Measurements from ENCODE around the gene EFHC1.

Gene EFHC1

GRCh38 chr6:52530351-52530750, 110.2 kb downstream of the EFHC1 start:
- H3K27ac ChIP-seq (ENCODE audit: low read depth, low read length), result no peak overlapping the region
- H3K4me1 ChIP-seq (ENCODE audit: control insufficient read depth, low read length), result no peaks in the 10 kb centered on the region
- H3K9me2 ChIP-seq (replicated peaks; ENCODE audit: control insufficient read depth, low read length), result no peaks in the 10 kb centered on the region
- H4K20me1 ChIP-seq (ENCODE audit: control insufficient read depth, insufficient read depth, low read depth, low read length), result no peaks in the 10 kb centered on the region
- H3K4me3 ChIP-seq (ENCODE audit: low read length), result no peak overlapping the region
- H3F3A ChIP-seq (ENCODE audit: control insufficient read depth, insufficient read depth), result no peaks in the 10 kb centered on the region
- no peaks in the 10 kb centered on the region for H3K27me3 ChIP-seq (ENCODE audit: control insufficient read depth, low read length)
- no peaks in the 10 kb centered on the region for H3K79me2 ChIP-seq (ENCODE audit: control insufficient read depth, low read length)
- H3K9me3 ChIP-seq (ENCODE audit: control insufficient read depth, insufficient read depth, low read length), result no peaks in the 10 kb centered on the region
- TF ChIP-seq CTCF (IDR thresholded peaks at IDR 0.05; ENCODE audit: low read depth, low read length, poor library complexity, severe bottlenecking), result no peak
- TF ChIP-seq EZH2phosphoT487 (IDR thresholded peaks at IDR 0.05; ENCODE audit: borderline replicate concordance, low read length), result no peak
- no peaks in the 10 kb centered on the region for H3K36me3 ChIP-seq (ENCODE audit: control insufficient read depth, low read length)
- H3K4me2 ChIP-seq (ENCODE audit: low read length), result no peak overlapping the region

GRCh38 chr6:52531396-52531795, 111.3 kb downstream of the EFHC1 start:
- Histone ChIP-seq H3K9me2 (replicated peaks; ENCODE audit: control insufficient read depth, low read length) (no peaks in the 10 kb centered on the region), H3K4me2 (ENCODE audit: low read length) (no peak overlapping the region), H3K27ac (ENCODE audit: low read depth, low read length) (no peak overlapping the region), H3K9me3 (ENCODE audit: control insufficient read depth, insufficient read depth, low read length) (no peaks in the 10 kb centered on the region), H4K20me1 (ENCODE audit: control insufficient read depth, insufficient read depth, low read depth, low read length) (no peaks in the 10 kb centered on the region), H3K36me3 (ENCODE audit: control insufficient read depth, low read length) (no peaks in the 10 kb centered on the region), H3K27me3 (ENCODE audit: control insufficient read depth, low read length) (no peaks in the 10 kb centered on the region), H3K4me3 (ENCODE audit: low read length) (no peak overlapping the region), H3F3A (ENCODE audit: control insufficient read depth, insufficient read depth) (no peaks in the 10 kb centered on the region), H3K4me1 (ENCODE audit: control insufficient read depth, low read length) (no peaks in the 10 kb centered on the region), H3K79me2 (ENCODE audit: control insufficient read depth, low read length) (no peaks in the 10 kb centered on the region)
- TF ChIP-seq EZH2phosphoT487 (IDR thresholded peaks at IDR 0.05; ENCODE audit: borderline replicate concordance, low read length) (no peak), CTCF (IDR thresholded peaks at IDR 0.05; ENCODE audit: low read depth, low read length, poor library complexity, severe bottlenecking) (no peak)

GRCh38 chr6:52531834-52532233, 111.7 kb downstream of the EFHC1 start:
- TF ChIP-seq EZH2phosphoT487 (IDR thresholded peaks at IDR 0.05; ENCODE audit: borderline replicate concordance, low read length) (no peak), CTCF (IDR thresholded peaks at IDR 0.05; ENCODE audit: low read depth, low read length, poor library complexity, severe bottlenecking) (no peak)
- H3K79me2 ChIP-seq (ENCODE audit: control insufficient read depth, low read length), result no peaks in the 10 kb centered on the region
- no peak overlapping the region for H3K4me3 ChIP-seq (ENCODE audit: low read length)
- H3K27me3 ChIP-seq (ENCODE audit: control insufficient read depth, low read length), result no peaks in the 10 kb centered on the region
- no peak overlapping the region for H3K4me2 ChIP-seq (ENCODE audit: low read length)
- H3K9me3 ChIP-seq (ENCODE audit: control insufficient read depth, insufficient read depth, low read length), result no peaks in the 10 kb centered on the region
- no peak overlapping the region for H3K27ac ChIP-seq (ENCODE audit: low read depth, low read length)
- no peaks in the 10 kb centered on the region for H3K36me3 ChIP-seq (ENCODE audit: control insufficient read depth, low read length)
- H3K9me2 ChIP-seq (replicated peaks; ENCODE audit: control insufficient read depth, low read length), result no peaks in the 10 kb centered on the region
- H3F3A ChIP-seq (ENCODE audit: control insufficient read depth, insufficient read depth), result no peaks in the 10 kb centered on the region
- H3K4me1 ChIP-seq (ENCODE audit: control insufficient read depth, low read length), result no peaks in the 10 kb centered on the region; the same call in 1 of the 2 replicates
- H4K20me1 ChIP-seq (ENCODE audit: control insufficient read depth, insufficient read depth, low read depth, low read length), result no peaks in the 10 kb centered on the region

GRCh38 chr6:52532457-52532856, 112.3 kb downstream of the EFHC1 start:
- H3K27ac ChIP-seq (ENCODE audit: low read depth, low read length), result no peak overlapping the region
- no peaks in the 10 kb centered on the region for H3K9me2 ChIP-seq (replicated peaks; ENCODE audit: control insufficient read depth, low read length)
- H3K4me3 ChIP-seq (ENCODE audit: low read length), result no peak overlapping the region
- no peaks in the 10 kb centered on the region for H3K36me3 ChIP-seq (ENCODE audit: control insufficient read depth, low read length)
- TF ChIP-seq EZH2phosphoT487 (IDR thresholded peaks at IDR 0.05; ENCODE audit: borderline replicate concordance, low read length) (no peak), CTCF (IDR thresholded peaks at IDR 0.05; ENCODE audit: low read depth, low read length, poor library complexity, severe bottlenecking) (no peak)
- H3K27me3 ChIP-seq (ENCODE audit: control insufficient read depth, low read length), result no peaks in the 10 kb centered on the region
- H3K4me2 ChIP-seq (ENCODE audit: low read length), result no peak overlapping the region
- H3F3A ChIP-seq (ENCODE audit: control insufficient read depth, insufficient read depth), result no peaks in the 10 kb centered on the region
- H3K9me3 ChIP-seq (ENCODE audit: control insufficient read depth, insufficient read depth, low read length), result no peaks in the 10 kb centered on the region
- peaks cover 5% of the 10 kb centered on the region for H3K4me1 ChIP-seq (ENCODE audit: control insufficient read depth, low read length)
- H4K20me1 ChIP-seq (ENCODE audit: control insufficient read depth, insufficient read depth, low read depth, low read length), result no peaks in the 10 kb centered on the region
- H3K79me2 ChIP-seq (ENCODE audit: control insufficient read depth, low read length), result no peaks in the 10 kb centered on the region

Measured in DOHH2 (cell line).